Astrocyte of the spinal cord (primary cell): ENCODE data around the gene TRIM46.
"Not testable (repeated sequence)": the region's sequence is repeated elsewhere in the genome, so short reads cannot be mapped to it uniquely, and the experiment has no call there.

ENCODE experiments used
- DNase-seq: peaks from one replicate; pipeline ENCODE4 v3.0.0; 2011; ENCODE audit warnings: low read depth, low spot score
- H3K4me3 ChIP-seq: 2 replicates; pipeline ENCODE4 v1.5.1; 2011; ENCODE audit warnings: low read depth, mild to moderate bottlenecking, low read length, moderate library complexity
- CTCF ChIP-seq: IDR thresholded peaks from 2 replicates; pipeline ENCODE4 v1.5.1; 2012; ENCODE audit warnings: low read depth, mild to moderate bottlenecking, low read length, inconsistent platforms
- in situ Hi-C: cut with HindIII; loops from 2 replicates; pipeline ENCODE4 v1.10.0; 2017; ENCODE audit warnings: low sequenced_read_pairs

TRIM46 gene

GRCh38 chr1:155191904-155192303 is 18.3 kb downstream of the TRIM46 start:
- no peak for DNase-seq
- in situ Hi-C loops = no loop called here
- no peak overlapping the region for H3K4me3 ChIP-seq
- no peak for TF ChIP-seq CTCF

GRCh38 chr1:155192346-155193274 is 19.0 kb downstream of the TRIM46 start:
- TF ChIP-seq CTCF = no peak
- peak overlapping the region; percentile 48 for H3K4me3 ChIP-seq
- DNase-seq = no peak
- in situ Hi-C loops = no loop called here

- in situ Hi-C loops = no loop called here
- peak overlapping the region; percentile 48 for H3K4me3 ChIP-seq
- peak; percentile 100 for TF ChIP-seq CTCF
- peak; percentile 95 for DNase-seq
Measured at GRCh38 chr1:155193275-155193990, 19.8 kb downstream of the TRIM46 start.

- DNase-seq, in situ Hi-C loops: not testable (repeated sequence)
- peak overlapping the region; percentile 48 for H3K4me3 ChIP-seq
Measured at GRCh38 chr1:155193991-155194240, 20.3 kb downstream of the TRIM46 start.

- no peak for DNase-seq
- no peak for TF ChIP-seq CTCF
- in situ Hi-C loops = no loop called here
- peak overlapping the region; percentile 48 for H3K4me3 ChIP-seq
Measured at GRCh38 chr1:155195201-155196102, 21.8 kb downstream of the TRIM46 start.

- no peak for TF ChIP-seq CTCF
- peak; percentile 32 for DNase-seq
- peak overlapping the region; percentile 48 for H3K4me3 ChIP-seq
- in situ Hi-C loops = no loop called here
Measured at GRCh38 chr1:155196103-155196892, 22.6 kb downstream of the TRIM46 start.
